GM18951 (cell line): ENCODE measurements around the gene SPTBN5.

Source experiments
- POLR2A ChIP-seq: IDR thresholded peaks from 4 replicates; pipeline ENCODE4 v1.6.1; 2011; ENCODE audit warnings: mild to moderate bottlenecking; ENCODE audit not compliant: insufficient read length, insufficient read depth; ENCODE audit errors: extremely low read depth
- in situ Hi-C: fragments of 300-500 bp; cut with MboI; formaldehyde crosslinking; loops from one replicate; pipeline ENCODE4 v1.12.0; 2022; ENCODE audit warnings: low sequenced_read_pairs, mixed read lengths, inconsistent platforms; ENCODE audit not compliant: unreplicated experiment

The SPTBN5 gene

GRCh38 chr15:41932511-41933289, 38.8 kb upstream of the SPTBN5 start:
- in situ Hi-C loops: no loop called here
- no peak for TF ChIP-seq POLR2A

GRCh38 chr15:41932101-41932500, 38.2 kb upstream of the SPTBN5 start:
- no peak for TF ChIP-seq POLR2A
- in situ Hi-C loops: no loop called here

GRCh38 chr15:41930867-41931222, 37.0 kb upstream of the SPTBN5 start:
- TF ChIP-seq POLR2A: no peak

GRCh38 chr15:41930221-41930866, 36.5 kb upstream of the SPTBN5 start:
- no peak for TF ChIP-seq POLR2A
- in situ Hi-C loops: no loop called here

More at GRCh38 chr15:41930867-41931222, 37.0 kb upstream of the SPTBN5 start:
- in situ Hi-C loops: no loop called here

- no peak for TF ChIP-seq POLR2A
- in situ Hi-C loops: no loop called here
Measured at GRCh38 chr15:41928637-41929620, 35.1 kb upstream of the SPTBN5 start.

GRCh38 chr15:41928100-41928499, 34.2 kb upstream of the SPTBN5 start:
- in situ Hi-C loops: no loop called here
- no peak for TF ChIP-seq POLR2A

GRCh38 chr15:41927536-41927935, 33.7 kb upstream of the SPTBN5 start:
- TF ChIP-seq POLR2A: no peak
- in situ Hi-C loops: no loop called here

GRCh38 chr15:41926185-41927056, 32.6 kb upstream of the SPTBN5 start:
- in situ Hi-C loops: no loop called here
- TF ChIP-seq POLR2A: no peak

- in situ Hi-C loops: no loop called here
- TF ChIP-seq POLR2A: no peak
Measured at GRCh38 chr15:41925086-41925608, 31.3 kb upstream of the SPTBN5 start.

GRCh38 chr15:41923401-41923997, 29.6 kb upstream of the SPTBN5 start:
- in situ Hi-C loops: no loop called here
- TF ChIP-seq POLR2A: no peak

- in situ Hi-C loops: no loop called here
- TF ChIP-seq POLR2A: no peak
Measured at GRCh38 chr15:41922353-41922752, 28.5 kb upstream of the SPTBN5 start.

- no peak for TF ChIP-seq POLR2A
- in situ Hi-C loops: no loop called here
Measured at GRCh38 chr15:41921639-41922038, 27.8 kb upstream of the SPTBN5 start.
